Stomach (tissue), 9 donors: ENCODE data around the gene ZNF491. TPM values are rescaled to one million over a fixed set of nuclear protein-coding genes. Genes with fewer than 3 reads are reported as not detected.
A peak's percentile ranks its signal among the peaks of the same experiment; 100 is the strongest.
"Not testable (repeated sequence)": the region's sequence is repeated elsewhere in the genome, so short reads cannot be mapped to it uniquely, and the experiment has no call there.

Experiments used
- DNase-seq, 2 donors: peaks; one replicate each; pipeline versions ENCODE4 v3.0.0 to v3.0.0-alpha.2; 2013 to 2019
- H3K27ac ChIP-seq, 5 donors: fragments of 200-600 bp in 4 of 5; sonication (generic) in 4 of 5; one replicate each; pipeline ENCODE4 v1.5.1; 2013 to 2019; ENCODE audit warnings: mild to moderate bottlenecking in 1 of 5, moderate library complexity in 1 of 5
- H3K27me3 ChIP-seq, 3 donors: fragments of 200-600 bp; sonication (generic); one replicate each; pipeline ENCODE4 v1.5.1; 2017 to 2019; ENCODE audit warnings: mixed run types in 1 of 3
- H3K36me3 ChIP-seq, 4 donors: fragments of 200-600 bp; sonication (generic); 1 replicate in 3 of 4; 2 replicates in 1 of 4; pipeline ENCODE4 v1.5.1; 2016 to 2019
- H3K4me1 ChIP-seq, 4 donors: fragments of 200-600 bp; sonication (generic); one replicate each; pipeline ENCODE4 v1.5.1; 2016 to 2019
- H3K4me3 ChIP-seq, 4 donors: fragments of 200-600 bp; sonication (generic) in 3 of 4; one replicate each; pipeline ENCODE4 v1.5.1; 2016 to 2019; ENCODE audit warnings: mild to moderate bottlenecking in 1 of 4
- H3K9me3 ChIP-seq, 4 donors: fragments of 200-600 bp; sonication (generic); one replicate each; pipeline ENCODE4 v1.5.1; 2016 to 2019
- CTCF ChIP-seq, 7 experiments: fragments of 450-650 bp in 4 of 7; fragments of 200-600 bp in 3 of 7; sonication (generic) in 3 of 7; IDR thresholded peaks; one replicate each; pipeline ENCODE4 v1.5.1; 2016 to 2019; ENCODE audit warnings: antibody characterized with exemption in 7 of 7, control low read depth in 2 of 7, mild to moderate bottlenecking in 1 of 7
- EP300 ChIP-seq: sonication (generic); formaldehyde crosslinking; IDR thresholded peaks from one replicate; pipeline ENCODE4 v1.6.1; 2017; ENCODE audit warnings: antibody characterized with exemption
- POLR2A ChIP-seq, 4 donors: fragments of 450-650 bp; IDR thresholded peaks; one replicate each; pipeline ENCODE4 v1.6.1; 2016; ENCODE audit warnings: antibody characterized with exemption in 4 of 4, control low read depth in 2 of 4, mild to moderate bottlenecking in 1 of 4, moderate library complexity in 1 of 4
- POLR2AphosphoS5 ChIP-seq, 3 donors: sonication (generic); formaldehyde crosslinking; IDR thresholded peaks; one replicate each; pipeline ENCODE4 v1.6.1; 2016; ENCODE audit warnings: antibody characterized with exemption in 3 of 3
- WGBS, 5 donors: extraction: QIAGEN DNeasy Blood & Tissue Kit in 3 of 5; methylation state at CpG; one replicate each; pipeline versions ENCODE4 v1.1.5 to v1.1.7; 2013 to 2018; 5-methylcytosine and 5-hydroxymethylcytosine counted together
- intact Hi-C: fragments of 100-400 bp; cut with DNase I; formaldehyde crosslinking; loops from one replicate; pipeline ENCODE4 v1.15.1; 2023; ENCODE audit warnings: low total_unique reads
- polyA plus RNA-seq, 3 donors: library from polyadenylated mRNA; stranded (reverse); fragments of 200-250 nt; gene quantifications; one replicate each; pipeline ENCODE4 v1.2.3, GENCODE V29; 2013
- total RNA-seq, 5 donors: library from RNA; depleted of rRNA; stranded (reverse); fragments of >200 nt; gene quantifications; one replicate each; pipeline versions ENCODE4 v1.1.0 to v1.2.3, GENCODE V29; 2014 to 2016
- donor health status: healthy with polysubstance abuse.
- donor health status: Bipolar disorder and iron deficiency.
- donor health status: healthy.

Gene ZNF491
- total and polyA plus RNA-seq, 8 donors: 0.63 to 21.4 (median 2.1) TPM; not detected in 2

DNA sequence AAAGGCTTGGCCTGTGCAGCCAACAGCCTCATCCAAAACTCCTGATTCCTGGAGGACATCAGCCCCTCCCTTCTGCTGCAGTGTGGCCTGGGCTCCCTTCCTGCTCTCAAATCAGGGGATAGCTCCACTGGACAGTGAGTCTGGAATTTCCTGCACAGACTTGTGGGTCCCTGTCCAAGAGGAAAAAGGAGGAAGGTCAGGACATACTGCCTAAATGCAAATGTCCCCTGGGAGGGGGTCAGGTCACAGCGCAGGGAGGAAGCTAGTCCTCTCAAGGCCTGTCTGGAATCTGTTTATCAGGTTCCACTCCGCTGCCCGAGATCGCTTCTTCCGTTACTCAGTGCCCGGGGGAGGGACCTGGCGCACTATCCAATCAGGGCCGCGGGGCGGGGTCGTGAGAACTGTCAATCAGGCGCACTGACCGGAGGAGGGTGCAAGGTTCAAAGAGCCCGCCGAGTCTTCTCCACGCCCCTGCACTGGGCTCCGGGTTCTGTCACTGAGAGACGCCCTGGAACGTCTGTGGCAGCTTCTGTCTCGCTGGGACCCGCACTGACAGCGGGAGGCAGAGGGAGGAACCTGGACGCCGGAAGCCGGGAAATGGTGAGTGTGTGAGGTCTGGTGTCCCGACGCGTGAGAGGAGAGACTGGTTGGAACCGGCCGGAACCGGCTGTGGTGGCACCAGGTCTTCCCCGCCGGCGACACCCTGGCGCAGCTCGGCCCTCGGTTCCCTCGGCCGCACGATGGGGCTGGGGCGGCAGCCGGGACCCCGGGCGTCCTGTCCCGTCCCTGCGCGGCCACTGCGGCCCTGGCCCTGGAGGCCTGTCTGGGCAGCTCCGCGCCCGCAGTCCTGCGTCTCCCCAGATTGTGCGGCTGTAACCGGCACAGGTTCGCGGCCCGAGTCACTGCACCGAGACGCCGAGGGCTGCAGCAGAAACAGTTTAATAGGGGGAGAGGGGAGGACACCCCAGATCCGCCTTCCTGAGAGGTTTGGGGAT, 31.4 kb upstream of the ZNF491 start, which contains the start of gene ZNF441:
Gene ZNF441 (plus strand): TSS at position 404 of the 995 bp plus-strand sequence. CDS start 194 bp downstream, at position 598.
- Histone ChIP-seq H3K4me3 (peak within 1 kb of the TSS; percentile 68 to 92 (median 84)), H3K9me3 (peaks cover 0 to 18% (median 8%) of the 10 kb centered on the region in 4 donors), H3K27me3 (no peaks in the 10 kb centered on the region), H3K27ac (peak within 1 kb of the TSS; percentile 85 to 95 (median 95)), H3K36me3 (no peaks in the 10 kb centered on the region), H3K4me1 (peaks cover 5 to 26% (median 18%) of the 10 kb centered on the region in 4 donors)
- TF ChIP-seq POLR2A (IDR thresholded peaks at IDR 0.05) (peak in 1 of 4 donors; percentile 20), EP300 (no peak), POLR2AphosphoS5 (IDR thresholded peaks at IDR 0.05) (peak; percentile 17 to 74 (median 69)), CTCF (IDR thresholded peaks at IDR 0.05) (peak in 2 of 7 experiments; percentile 14 to 20)
- intact Hi-C loops: no loop called here
- peak; percentile 98 for DNase-seq
- 0% methylated on average over 33 to 61 of the region's 61 CpGs for WGBS, 5 donors

DNA sequence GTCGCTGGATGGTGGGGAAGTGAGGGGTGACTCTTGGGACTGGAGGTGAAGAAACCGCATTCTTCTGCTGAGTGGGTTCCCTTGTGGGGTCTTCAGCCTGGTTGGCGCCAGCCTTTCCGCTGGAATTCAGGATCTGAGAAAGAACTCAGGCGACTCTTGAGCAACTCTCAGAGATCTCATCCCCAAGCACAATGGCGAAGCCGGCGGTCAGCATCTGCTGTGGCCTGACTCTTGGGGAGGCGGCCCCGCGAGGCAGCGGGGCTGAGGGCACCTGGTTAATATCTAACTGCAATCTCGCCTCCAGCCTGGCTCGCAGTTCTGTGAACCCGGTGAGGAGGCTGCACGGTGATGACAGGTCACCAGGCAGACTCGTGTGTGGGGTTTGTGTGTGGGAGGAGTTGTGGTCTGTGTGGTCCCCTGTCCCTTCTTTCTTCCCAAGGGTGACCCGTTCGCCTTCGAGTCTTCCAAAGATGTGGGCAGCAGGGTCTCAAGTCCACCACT, 30.6 kb upstream of the ZNF491 start:
- 2 to 4% (median 2%) methylated on average over 7 to 20 of the region's 20 CpGs for WGBS, 5 donors
- H3K27ac ChIP-seq: peak overlapping the region; percentile 85 to 95 (median 95)
- peaks cover 5 to 26% (median 18%) of the 10 kb centered on the region in 4 donors for H3K4me1 ChIP-seq
- H3K9me3 ChIP-seq: peaks cover 0 to 26% (median 15%) of the 10 kb centered on the region in 4 donors
- no peak for TF ChIP-seq EP300
- peak; percentile 49 to 77 for DNase-seq
- H3K4me3 ChIP-seq: peak overlapping the region; percentile 68 to 92 (median 84)
- peaks cover 0 to 6% (median 3%) of the 10 kb centered on the region in 4 donors for H3K36me3 ChIP-seq
- intact Hi-C loops: no loop called here
- H3K27me3 ChIP-seq: no peaks in the 10 kb centered on the region

DNA sequence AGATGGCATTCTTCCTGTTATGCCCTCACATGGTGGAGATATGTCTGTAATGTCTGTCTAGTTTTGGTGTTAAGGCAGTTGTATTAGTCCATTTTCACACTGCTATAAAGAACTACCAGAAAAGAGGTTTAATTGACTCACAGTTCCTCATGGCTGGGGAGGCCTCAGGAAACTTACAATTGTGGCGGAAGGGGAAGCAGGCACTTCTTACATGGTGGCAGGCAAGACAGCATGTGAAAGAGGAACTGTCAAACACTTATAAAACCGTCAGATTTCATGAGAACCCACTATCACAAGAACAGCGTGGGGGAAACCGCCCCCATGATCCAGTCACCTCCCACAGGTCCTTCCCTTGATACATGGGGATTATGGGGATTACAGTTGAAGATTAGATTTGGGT, 28.3 kb upstream of the ZNF491 start:
- Histone ChIP-seq H3K36me3 (peaks cover 0 to 9% (median 3%) of the 10 kb centered on the region in 4 donors), H3K4me3 (no peak overlapping the region), H3K27me3 (no peaks in the 10 kb centered on the region), H3K4me1 (peaks cover 5 to 26% (median 18%) of the 10 kb centered on the region in 4 donors), H3K27ac (no peak overlapping the region), H3K9me3 (peaks cover 0 to 38% (median 25%) of the 10 kb centered on the region in 4 donors)
- intact Hi-C loops: no loop called here
- no peak for DNase-seq
- 91 to 95% (median 93%) methylated on average over 4 of the region's 4 CpGs for WGBS, 5 donors
- no peak for TF ChIP-seq POLR2AphosphoS5 (IDR thresholded peaks at IDR 0.05)
- no peak for TF ChIP-seq CTCF (IDR thresholded peaks at IDR 0.05)
- TF ChIP-seq EP300: no peak
- no peak for TF ChIP-seq POLR2A (IDR thresholded peaks at IDR 0.05)

GRCh38 chr19:11771520-11771919, 26.8 kb upstream of the ZNF491 start:
- whole genome bisulfite sequencing, 5 donors: 57 to 80% (median 76%) methylated on average over 11 of the region's 11 CpGs
- intact Hi-C loops, H3K4me3 ChIP-seq, H3K27me3 ChIP-seq, H3K36me3 ChIP-seq, DNase-seq, H3K27ac ChIP-seq: not testable (repeated sequence)
- H3K4me1 ChIP-seq: peaks cover 5 to 24% (median 15%) of the 10 kb centered on the region in 4 donors
- H3K9me3 ChIP-seq: peaks cover 0 to 53% (median 33%) of the 10 kb centered on the region in 4 donors

DNA sequence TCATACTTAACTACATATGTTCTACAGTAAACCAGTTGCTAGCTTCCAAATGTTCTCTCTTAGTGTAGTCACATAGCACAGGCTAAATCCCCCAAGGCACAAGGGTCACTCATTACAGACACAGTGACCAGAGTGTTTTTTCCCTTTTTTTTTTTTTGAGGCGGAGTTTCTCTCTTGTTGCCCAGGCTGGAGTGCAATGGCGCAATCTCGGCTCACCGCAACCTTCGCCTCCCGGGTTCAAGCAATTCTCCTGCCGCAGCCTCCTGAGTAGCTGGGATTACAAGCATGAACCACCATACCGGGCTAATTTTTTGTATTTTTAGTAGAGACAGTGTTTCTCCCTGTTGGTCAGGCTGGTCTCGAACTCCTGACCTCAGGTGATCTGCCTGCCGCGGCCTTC, 21.7 kb upstream of the ZNF491 start:
- intact Hi-C loops, H3K4me1 ChIP-seq, DNase-seq, H3K27ac ChIP-seq, H3K4me3 ChIP-seq, H3K27me3 ChIP-seq: not testable (repeated sequence)
- 97 to 99% (median 98%) methylated on average over 11 of the region's 11 CpGs for WGBS, 5 donors
- H3K9me3 ChIP-seq: peaks cover 22 to 94% (median 74%) of the 10 kb centered on the region in 4 donors
- peaks cover 42 to 60% (median 54%) of the 10 kb centered on the region in 4 donors for H3K36me3 ChIP-seq
